HG03460 (cell line): Measurements from ENCODE around the gene SCN8A.
"Not testable (repeated sequence)": the region's sequence is repeated elsewhere in the genome, so short reads cannot be mapped to it uniquely, and the experiment has no call there.

Experiments used
- ATAC-seq: cut with Tn5 transposase; IDR thresholded peaks from one replicate; pipeline ENCODE4 v1.9.1; 2021; ENCODE audit not compliant: unreplicated experiment

SCN8A gene

DNA sequence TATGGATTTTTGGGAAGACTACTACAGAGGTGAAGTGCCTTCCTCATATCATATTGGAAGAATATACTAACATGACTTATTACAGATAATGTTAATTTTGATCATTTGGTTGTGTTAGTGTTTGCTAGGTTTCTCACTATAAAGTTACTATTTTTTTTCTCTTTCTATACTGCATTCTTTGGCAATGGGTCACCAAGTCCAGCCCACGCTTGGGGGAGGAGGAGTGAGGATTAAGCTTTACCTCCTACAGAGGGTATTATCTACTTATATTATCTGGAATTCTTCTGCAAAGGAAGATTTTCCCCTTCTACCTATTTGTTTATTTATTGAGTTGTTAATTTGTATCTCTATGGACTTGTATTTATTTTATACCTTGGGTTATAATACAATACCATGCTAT is 31.5 kb downstream of the SCN8A start:
- ATAC-seq = no peak

GRCh38 chr12:51625370-51625769 is 34.3 kb downstream of the SCN8A start:
- no peak for ATAC-seq

DNA sequence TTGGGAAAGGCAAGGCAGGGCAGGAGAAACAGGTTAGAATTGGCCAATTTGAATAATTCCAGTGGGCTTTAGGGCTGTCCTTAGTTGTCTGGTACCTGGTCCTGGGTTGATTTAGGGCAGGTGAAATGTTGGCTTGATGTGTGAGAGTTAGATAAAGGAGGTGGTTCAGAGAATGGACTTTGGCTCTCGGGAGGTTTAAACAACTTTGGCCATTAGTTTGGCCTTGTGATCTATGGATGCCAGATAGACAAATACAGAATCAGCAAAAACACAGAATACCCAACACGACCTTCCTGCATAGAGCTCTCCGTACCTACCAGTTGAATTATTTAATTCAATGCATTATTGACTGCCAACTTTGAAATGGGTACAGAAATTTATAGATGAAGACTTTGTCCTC is 35.1 kb downstream of the SCN8A start:
- ATAC-seq = no peak

GRCh38 chr12:51626629-51627028 is 35.6 kb downstream of the SCN8A start:
- no peak for ATAC-seq

DNA sequence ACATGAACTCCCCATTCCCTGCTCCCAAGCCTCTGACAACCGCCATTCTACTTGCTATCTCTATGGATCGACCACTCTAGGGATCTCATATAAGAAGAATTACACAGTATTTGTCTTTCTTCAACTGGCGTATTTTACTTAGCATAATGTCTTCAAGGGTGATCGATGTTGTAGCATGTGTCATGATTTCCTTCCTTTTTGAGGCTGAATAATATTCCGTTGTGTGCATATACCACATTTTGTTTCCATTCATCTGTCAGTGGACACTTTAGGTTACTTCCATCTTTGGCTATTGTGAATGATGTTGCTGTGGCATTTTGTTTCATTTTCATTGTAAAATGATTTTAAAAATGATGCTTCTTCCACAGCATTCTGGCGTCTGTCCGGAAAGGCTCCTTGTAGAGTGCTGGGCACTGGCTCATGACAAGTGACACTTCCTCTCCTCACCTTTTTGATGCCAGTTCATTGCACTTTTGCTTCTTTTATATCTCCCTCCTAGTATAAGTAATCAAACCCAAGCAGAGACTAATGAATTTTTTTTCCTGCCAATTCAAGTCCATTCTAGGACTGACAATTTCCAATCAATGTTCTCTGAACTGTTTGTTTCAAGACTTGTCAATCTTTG is 39.3 kb downstream of the SCN8A start:
- no peak for ATAC-seq

DNA sequence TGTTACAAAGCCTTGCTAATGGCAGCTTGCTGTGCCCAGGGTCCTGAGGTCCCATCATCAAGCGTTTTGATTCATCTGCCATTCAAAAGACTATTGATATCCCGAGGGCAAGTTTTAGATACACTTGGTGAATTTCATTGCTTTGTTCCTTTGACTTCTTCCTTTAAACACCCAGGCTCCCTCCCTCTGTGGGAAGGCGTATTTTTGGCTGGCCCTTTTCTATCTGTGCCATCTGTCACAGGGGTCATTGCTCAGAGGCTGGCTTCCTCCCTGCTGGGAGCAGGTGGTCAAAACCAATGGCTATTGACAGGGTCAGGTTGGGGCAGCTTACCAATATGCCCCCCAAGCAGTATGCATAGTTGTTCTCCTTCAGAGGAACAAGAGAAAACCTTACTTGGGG is 40.0 kb downstream of the SCN8A start:
- ATAC-seq = no peak

DNA sequence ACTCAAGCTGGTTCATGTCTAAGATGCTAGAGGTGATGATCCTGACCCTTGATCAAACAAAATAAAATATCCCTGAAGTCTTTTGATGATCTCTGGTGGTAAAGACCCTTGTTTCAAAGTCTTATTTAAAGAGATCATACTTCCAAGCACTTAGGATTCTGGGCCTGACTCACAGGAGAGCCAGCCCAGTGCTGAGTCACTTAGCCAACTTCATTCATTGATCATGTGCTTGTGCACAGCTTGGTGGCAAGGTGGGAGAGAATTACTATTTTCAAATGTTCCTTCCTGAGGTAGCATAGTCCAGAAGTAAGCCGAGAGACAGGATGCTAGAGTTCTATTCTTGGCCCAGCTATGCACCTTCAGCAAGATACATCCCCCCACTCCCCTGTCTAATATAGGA is 40.6 kb downstream of the SCN8A start:
- ATAC-seq = no peak

GRCh38 chr12:51632623-51633022 is 41.6 kb downstream of the SCN8A start:
- ATAC-seq = no peak

DNA sequence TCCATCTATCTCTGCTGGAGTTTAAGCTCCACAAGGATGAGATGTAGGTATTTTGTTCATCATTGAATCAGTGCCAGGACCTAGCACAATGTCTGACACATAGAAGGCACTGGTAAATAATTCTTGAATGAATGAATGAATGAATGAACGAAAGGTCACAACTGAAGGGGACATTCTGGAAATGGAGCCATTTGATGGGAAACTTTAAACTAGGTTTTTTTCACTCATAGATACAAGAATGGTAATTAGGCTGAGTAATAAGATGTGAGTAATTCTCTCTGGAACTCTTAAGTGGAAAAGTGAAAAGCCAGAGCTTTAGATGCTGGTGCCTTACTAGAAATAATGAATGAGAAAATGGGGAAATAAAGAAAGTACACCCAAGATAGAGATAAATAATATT is 44.3 kb downstream of the SCN8A start:
- ATAC-seq = no peak

- no peak for ATAC-seq
Observed at GRCh38 chr12:51636581-51636980, 45.5 kb downstream of the SCN8A start.

GRCh38 chr12:51636986-51637385 is 46.0 kb downstream of the SCN8A start:
- ATAC-seq = no peak

DNA sequence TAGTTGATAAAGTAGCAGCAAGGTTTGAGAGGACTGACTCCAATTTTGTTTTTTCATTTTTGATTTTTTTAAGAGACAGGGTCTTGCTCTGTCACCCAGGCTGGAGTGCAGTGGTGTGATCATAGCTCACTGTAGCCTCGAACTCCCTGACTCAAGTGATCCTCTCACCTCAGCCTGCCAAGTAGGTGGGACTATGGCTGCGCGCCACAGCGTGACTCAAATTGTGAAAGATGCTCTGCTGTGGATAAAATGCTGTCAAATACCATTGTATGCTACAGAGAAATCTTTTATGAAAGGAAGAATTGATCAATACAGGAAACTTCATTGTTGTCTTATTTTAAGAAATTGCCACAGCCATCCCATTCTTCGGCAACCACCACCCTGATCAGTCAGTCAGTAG is 48.3 kb downstream of the SCN8A start:
- no peak for ATAC-seq

DNA sequence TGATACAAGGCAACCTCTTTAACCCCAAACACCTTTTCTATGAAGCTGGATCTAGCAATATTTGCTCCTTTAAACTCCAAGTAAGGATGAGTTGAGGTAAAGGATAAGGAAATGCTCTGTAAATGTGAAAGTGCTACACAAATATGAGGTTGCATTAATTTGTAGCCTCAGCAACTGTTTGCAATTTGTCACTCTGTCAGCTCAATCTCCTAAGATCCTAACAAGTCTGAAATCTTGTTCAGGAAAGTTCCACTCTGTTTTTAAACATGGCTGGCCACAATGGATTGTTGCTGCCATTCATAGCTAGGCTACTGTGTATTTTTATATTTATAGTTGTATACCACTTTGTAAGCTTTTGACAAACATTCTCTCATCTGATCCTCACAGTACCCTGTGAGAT is 51.3 kb downstream of the SCN8A start:
- no peak for ATAC-seq

DNA sequence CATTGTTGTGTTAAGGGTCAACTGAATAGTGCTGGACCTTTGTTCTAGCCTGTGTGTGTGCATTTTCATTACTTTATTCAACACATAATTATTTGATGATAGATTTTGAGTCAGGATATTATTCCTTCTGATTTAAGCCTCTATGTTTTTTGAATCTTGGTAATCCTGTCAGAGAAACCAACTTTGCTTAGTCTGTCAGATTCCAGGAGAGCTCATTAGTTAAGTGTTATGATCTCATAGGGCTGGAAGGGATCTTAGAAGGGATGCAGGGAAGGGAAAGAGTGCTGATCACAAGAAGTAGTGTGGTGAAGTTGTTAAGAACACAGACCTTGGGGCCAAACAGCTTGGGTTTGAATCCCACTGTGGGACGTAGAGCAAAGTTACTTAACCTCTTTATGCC is 52.9 kb downstream of the SCN8A start:
- ATAC-seq = no peak

DNA sequence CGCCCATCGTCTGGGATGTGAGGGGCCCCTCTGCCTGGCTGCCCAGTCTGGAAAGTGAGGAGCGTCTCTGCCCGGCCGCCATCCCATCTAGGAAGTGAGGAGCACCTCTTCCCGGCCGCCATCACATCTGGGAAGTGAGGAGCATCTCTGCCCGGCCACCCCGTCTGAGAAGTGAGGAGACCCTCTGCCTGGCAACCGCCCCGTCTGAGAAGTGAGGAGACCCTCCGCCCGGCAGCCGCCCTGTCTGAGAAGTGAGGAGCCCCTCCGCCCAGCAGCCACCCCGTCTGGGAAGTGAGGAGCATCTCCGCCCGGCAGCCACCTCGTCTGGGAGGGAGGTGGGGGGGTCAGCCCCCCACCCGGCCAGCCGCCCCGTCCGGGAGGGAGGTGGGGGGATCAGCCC is 53.7 kb downstream of the SCN8A start:
- not testable (repeated sequence) for ATAC-seq

DNA sequence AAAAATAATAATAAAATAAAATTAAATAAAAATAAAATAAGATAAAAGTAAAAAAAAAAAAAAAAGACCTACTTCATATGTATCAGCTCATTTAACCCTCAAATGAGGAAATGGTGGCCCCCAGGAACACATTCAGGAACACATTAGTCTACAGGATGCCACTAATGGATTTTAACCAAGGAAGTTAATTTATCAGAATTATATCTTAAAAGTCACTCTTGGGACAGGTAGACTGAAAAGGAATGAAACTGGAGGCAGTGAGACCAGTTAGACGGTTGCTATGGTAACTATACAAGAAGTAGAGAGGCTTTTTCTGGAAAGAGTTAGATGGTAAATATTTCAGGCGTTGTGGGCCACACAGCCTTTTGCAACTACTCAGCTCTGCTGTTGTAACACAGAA is 54.9 kb downstream of the SCN8A start:
- no peak for ATAC-seq

DNA sequence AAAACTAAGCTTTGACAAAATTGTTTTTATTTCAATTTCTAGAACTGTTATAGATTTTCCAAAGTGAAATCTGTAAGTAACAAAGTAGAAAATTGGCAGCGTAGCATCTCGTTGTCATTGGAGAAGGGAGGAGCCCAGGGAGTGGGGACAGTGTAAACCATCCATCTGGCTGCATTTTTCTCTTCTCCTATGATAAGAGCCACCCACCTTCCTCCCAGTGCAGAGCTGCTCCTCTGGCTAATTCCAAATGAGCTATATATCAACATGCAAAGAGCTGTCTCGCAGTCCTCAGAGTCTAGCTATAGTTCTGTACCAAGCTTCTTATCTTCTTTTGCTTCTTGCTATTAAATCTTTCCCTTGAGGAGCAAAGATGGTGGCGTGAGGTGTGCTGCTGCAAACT is 56.6 kb downstream of the SCN8A start:
- no peak for ATAC-seq

DNA sequence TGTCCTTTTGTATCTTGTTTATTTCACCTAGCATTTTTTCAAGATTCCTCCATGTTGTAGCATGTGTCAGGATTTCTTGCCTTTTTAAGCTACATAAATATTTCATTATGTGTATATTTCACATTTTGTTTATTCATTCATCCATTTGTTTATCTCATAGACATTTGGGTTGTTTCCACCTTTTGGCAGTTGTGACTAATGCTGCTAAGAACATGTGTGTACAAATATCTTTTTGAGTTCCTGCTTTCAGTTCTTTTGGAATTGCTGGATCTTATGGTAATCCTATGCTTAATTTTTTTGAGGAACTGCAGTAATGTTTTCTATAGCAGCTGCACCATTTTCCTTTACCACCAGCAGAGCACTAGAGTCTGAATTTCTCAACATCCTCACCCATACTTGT is 62.4 kb downstream of the SCN8A start:
- no peak for ATAC-seq

DNA sequence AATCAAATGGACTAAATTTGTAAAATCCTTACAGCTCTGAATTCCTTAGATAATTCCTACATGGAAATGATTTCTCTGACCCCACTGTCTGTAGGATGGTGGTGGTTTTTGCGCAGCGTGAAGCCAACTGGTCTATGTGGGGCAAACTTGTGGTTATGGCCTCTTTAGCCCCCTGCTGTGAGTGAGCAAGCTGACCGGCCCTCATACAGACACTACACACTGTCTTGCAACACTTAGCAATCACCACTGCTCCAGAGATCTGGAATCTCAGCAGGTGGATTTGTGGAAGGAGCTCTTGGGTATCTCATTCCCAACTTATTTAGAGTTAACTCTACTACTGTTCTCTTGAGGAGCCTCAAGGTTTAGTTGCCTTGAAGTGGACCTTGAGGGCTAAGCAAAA is 70.2 kb downstream of the SCN8A start:
- ATAC-seq = no peak

DNA sequence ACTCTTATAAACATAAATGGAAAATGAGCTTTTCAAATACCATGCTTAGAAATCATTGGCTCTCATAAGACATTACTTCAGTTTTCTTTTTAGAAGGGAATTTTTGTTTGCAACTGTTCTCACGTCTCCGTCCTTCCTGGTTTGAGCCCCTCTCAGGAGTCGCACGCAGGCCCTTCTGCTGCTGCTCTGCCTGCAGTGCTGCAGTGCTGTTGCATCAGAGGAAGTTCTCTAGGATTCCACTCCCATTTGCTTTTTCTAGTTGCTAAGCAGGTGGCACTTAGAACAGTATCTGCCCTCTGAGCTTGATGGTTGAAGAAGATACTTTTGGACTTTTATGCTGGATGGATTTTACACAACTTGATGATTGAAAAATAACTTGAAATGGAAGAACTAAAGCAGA is 70.8 kb downstream of the SCN8A start:
- ATAC-seq = no peak

GRCh38 chr12:51662728-51663154 is 71.7 kb downstream of the SCN8A start:
- no peak for ATAC-seq

GRCh38 chr12:51663390-51663789 is 72.4 kb downstream of the SCN8A start:
- no peak for ATAC-seq

DNA sequence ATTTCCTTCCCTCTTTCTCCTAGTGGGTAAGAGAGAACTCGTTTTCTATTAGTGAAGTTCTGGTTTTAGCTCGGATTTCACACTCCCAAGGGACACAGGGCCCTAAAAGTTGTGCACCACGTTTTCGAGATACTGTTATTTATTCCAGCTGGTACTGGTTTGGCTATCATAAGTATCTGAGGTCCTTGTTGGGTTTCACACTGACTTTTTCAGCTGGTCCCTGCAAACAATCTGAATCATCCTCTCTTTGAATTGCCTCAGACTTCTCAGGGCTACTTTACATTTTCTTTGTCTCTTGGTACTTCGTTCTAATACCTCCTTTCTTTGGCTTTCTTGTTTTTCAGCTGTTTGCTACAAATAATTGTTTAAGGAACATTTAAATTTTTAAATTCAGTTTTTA is 75.7 kb downstream of the SCN8A start:
- ATAC-seq = no peak

GRCh38 chr12:51667269-51667668 is 76.2 kb downstream of the SCN8A start:
- no peak for ATAC-seq
